GM12878 (cell line): Measurements from ENCODE around the gene PLEKHJ1. TPM values are rescaled to one million over a fixed set of nuclear protein-coding genes. Genes with fewer than 3 reads are reported as not detected.

Experiments used
- ASH2L ChIP-seq: fragments of 300-600, 200-600 bp; sonication (generic); IDR thresholded peaks from 2 replicates; pipeline ENCODE4 v1.6.1; 2017; ENCODE audit warnings: low read depth, mild to moderate bottlenecking, borderline replicate concordance
- CHD1 ChIP-seq: IDR thresholded peaks from 2 replicates; pipeline ENCODE4 v1.6.1; 2012; ENCODE audit warnings: low read depth, low read length, improper control_type of control experiment
- CREB1 ChIP-seq: IDR thresholded peaks from 2 replicates; pipeline ENCODE4 v1.6.1; 2012; ENCODE audit warnings: low read depth, mild to moderate bottlenecking, inconsistent platforms
- DPF2 ChIP-seq: fragments of 450-650 bp; IDR thresholded peaks from 2 replicates; pipeline ENCODE4 v1.6.1; 2017; ENCODE audit warnings: mild to moderate bottlenecking
- EED ChIP-seq: sonication (generic); IDR thresholded peaks from 2 replicates; pipeline ENCODE4 v1.6.1; 2016; ENCODE audit warnings: antibody characterized with exemption, low read depth
- FOXM1 ChIP-seq: IDR thresholded peaks from 2 replicates; pipeline ENCODE4 v1.6.1; 2012; ENCODE audit warnings: low read depth, mild to moderate bottlenecking, inconsistent platforms, low read length, moderate library complexity
- GATAD2B ChIP-seq: fragments of 450-650 bp; conservative IDR thresholded peaks from 2 replicates; pipeline ENCODE4 v1.6.1; 2017; ENCODE audit warnings: low read depth, mild to moderate bottlenecking, moderate library complexity
- HCFC1 ChIP-seq: fragments of 150-350 bp; IDR thresholded peaks from 2 replicates; pipeline ENCODE4 v1.6.1; 2014; ENCODE audit warnings: low read length
- JUNB ChIP-seq: IDR thresholded peaks from 2 replicates; pipeline ENCODE4 v1.6.1; 2016; ENCODE audit warnings: antibody characterized with exemption, mild to moderate bottlenecking
- MTA3 ChIP-seq: IDR thresholded peaks from 2 replicates; pipeline ENCODE4 v1.6.1; 2012; ENCODE audit warnings: low read length, inconsistent platforms, borderline replicate concordance
- RBBP5 ChIP-seq: fragments of 200-600 bp; sonication (generic); conservative IDR thresholded peaks from 2 replicates; pipeline ENCODE4 v1.6.1; 2016
- SPI1 ChIP-seq: IDR thresholded peaks from 2 replicates; pipeline ENCODE4 v1.6.1; 2011; ENCODE audit warnings: low read depth, mild to moderate bottlenecking, low read length, moderate library complexity, borderline replicate concordance; ENCODE audit not compliant: insufficient read depth
- TCF12 ChIP-seq: IDR thresholded peaks from 2 replicates; pipeline ENCODE4 v1.6.1; 2011; ENCODE audit warnings: low read depth, mild to moderate bottlenecking, low read length
- TCF3 ChIP-seq: IDR thresholded peaks from 2 replicates; pipeline ENCODE4 v1.6.1; 2012; ENCODE audit warnings: low read depth, mild to moderate bottlenecking, low read length, borderline replicate concordance; ENCODE audit not compliant: insufficient read depth
- TCF7 ChIP-seq: IDR thresholded peaks from 2 replicates; pipeline ENCODE4 v1.6.1; 2014; ENCODE audit warnings: antibody characterized with exemption, borderline replicate concordance
- YBX1 ChIP-seq: fragments of 450-650 bp; IDR thresholded peaks from 2 replicates; pipeline ENCODE4 v1.6.1; 2016; ENCODE audit warnings: antibody characterized with exemption
- YY1 ChIP-seq: IDR thresholded peaks from 2 replicates; pipeline ENCODE4 v1.6.1; 2011; ENCODE audit warnings: low read depth, mild to moderate bottlenecking, low read length
- polyA plus RNA-seq, 11 experiments: library from polyadenylated mRNA; depleted of rRNA in 4 of 11; unstranded in 6 of 11; stranded (reverse) in 5 of 11; fragments of >200 nt; fragmentation: Nextera tagmentation in 4 of 11; fragmentation: Illumina TruSeq in 1 of 11; extraction: Ambion mirVana in 4 of 11; extraction: Trizol in 1 of 11; gene quantifications; 1 replicate in 1 of 11; 2 replicates in 10 of 11; pipeline versions ENCODE4 v1.2.1 to v1.2.3, GENCODE V29; 2011 to 2016; ENCODE audit warnings: inconsistent platforms in 2 of 11, missing spikeins in 2 of 11, low read depth in 1 of 11
- total RNA-seq, 4 experiments: library from RNA; depleted of rRNA in 3 of 4; stranded (reverse); fragments of >200 nt in 3 of 4; fragmentation: Illumina TruSeq in 1 of 4; extraction: Trizol in 1 of 4; gene quantifications; 2 replicates each; pipeline versions ENCODE4 v1.2.1 to v1.2.3, GENCODE V29; 2013 to 2021
- TF ChIP-seq, protein P1 (sequence below): IDR thresholded peaks from 2 replicates; pipeline ENCODE4 v1.6.1; 2011; ENCODE audit warnings: borderline replicate concordance, low read depth, mild to moderate bottlenecking, moderate library complexity, mixed read lengths, low read length; ENCODE audit not compliant: insufficient read depth; ENCODE audit errors: extremely low read length
- TF ChIP-seq, protein P2 (sequence below): fragments of 450-650 bp; IDR thresholded peaks from 2 replicates; pipeline ENCODE4 v1.6.1; 2017; ENCODE audit warnings: mild to moderate bottlenecking, low read depth, inconsistent platforms; ENCODE audit not compliant: poor library complexity, severe bottlenecking
- TF ChIP-seq, protein P3 (sequence below): IDR thresholded peaks from 2 replicates; pipeline ENCODE4 v1.6.1; 2012; ENCODE audit warnings: low read length, inconsistent platforms
- TF ChIP-seq, protein P4 (sequence below): fragments of 450-650 bp; IDR thresholded peaks from 2 replicates; pipeline ENCODE4 v1.6.1; 2016; ENCODE audit warnings: mild to moderate bottlenecking
- TF ChIP-seq, protein P5 (sequence below): IDR thresholded peaks from 2 replicates; pipeline ENCODE4 v1.6.1; 2012; ENCODE audit warnings: low read depth, low read length, improper control_type of control experiment

The PLEKHJ1 gene
- total and polyA plus RNA-seq, 10 of the 15 experiments (the other 5 are each of a cell fraction or from before 2014, with no cell fraction given), result 1.3 to 133 (median 75.0) TPM

DNA sequence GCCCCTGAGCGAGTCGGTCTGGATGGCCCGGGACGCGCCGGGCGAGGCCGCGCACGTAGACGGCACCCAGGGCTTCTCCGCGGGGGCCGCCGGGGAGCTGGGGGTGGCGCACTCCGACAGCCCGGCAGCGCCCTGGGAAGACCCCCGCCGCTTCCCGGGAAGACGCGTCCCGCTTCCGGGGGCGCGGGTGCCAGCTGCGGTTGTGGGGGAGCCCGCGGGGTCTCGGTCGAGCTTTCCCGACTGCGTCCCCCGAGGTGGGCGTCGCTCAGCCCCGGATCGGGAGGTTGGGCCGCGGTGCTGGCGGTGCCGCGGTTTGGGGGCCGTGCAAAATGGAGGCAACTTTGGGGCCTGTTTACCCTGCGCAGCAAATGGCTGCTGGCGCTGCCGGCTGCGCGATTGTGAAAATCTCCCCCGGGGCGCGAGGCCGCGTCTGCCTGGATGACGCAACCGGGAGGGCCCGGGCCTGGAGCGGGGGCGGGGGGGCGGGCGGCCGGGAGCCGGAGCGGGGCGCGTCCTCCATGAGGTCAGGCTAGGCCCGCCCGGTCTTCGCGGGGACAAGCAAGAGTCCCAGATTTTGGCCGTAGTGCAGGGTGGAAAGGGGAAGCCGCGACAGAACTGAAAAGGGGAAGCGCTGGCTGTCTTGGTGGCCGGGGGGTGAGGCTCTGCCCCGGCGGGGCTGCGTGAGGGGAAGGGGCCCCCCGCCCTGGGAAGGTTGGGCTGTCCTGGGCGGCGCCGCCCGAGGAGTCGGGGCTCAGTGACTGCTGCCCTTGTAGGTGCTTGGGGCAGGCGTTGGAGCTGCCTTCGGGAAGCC, 34.5 kb upstream of the PLEKHJ1 start (continued):
- TF ChIP-seq, protein P1, sequence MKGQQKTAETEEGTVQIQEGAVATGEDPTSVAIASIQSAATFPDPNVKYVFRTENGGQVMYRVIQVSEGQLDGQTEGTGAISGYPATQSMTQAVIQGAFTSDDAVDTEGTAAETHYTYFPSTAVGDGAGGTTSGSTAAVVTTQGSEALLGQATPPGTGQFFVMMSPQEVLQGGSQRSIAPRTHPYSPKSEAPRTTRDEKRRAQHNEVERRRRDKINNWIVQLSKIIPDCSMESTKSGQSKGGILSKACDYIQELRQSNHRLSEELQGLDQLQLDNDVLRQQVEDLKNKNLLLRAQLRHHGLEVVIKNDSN, result no peak
- TF ChIP-seq, protein P2, sequence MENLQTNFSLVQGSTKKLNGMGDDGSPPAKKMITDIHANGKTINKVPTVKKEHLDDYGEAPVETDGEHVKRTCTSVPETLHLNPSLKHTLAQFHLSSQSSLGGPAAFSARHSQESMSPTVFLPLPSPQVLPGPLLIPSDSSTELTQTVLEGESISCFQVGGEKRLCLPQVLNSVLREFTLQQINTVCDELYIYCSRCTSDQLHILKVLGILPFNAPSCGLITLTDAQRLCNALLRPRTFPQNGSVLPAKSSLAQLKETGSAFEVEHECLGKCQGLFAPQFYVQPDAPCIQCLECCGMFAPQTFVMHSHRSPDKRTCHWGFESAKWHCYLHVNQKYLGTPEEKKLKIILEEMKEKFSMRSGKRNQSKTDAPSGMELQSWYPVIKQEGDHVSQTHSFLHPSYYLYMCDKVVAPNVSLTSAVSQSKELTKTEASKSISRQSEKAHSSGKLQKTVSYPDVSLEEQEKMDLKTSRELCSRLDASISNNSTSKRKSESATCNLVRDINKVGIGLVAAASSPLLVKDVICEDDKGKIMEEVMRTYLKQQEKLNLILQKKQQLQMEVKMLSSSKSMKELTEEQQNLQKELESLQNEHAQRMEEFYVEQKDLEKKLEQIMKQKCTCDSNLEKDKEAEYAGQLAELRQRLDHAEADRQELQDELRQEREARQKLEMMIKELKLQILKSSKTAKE, result no peak
- peak; percentile 92 for TF ChIP-seq SPI1
- peak; percentile 69; the same call in 1 of the 2 replicates for TF ChIP-seq CHD1
- no peak for TF ChIP-seq RBBP5
- TF ChIP-seq TCF12, result 0 out of 2 replicates have a peak, but pooled peaks have one; percentile 4
- no peak for TF ChIP-seq ASH2L
- peak; percentile 70 for TF ChIP-seq GATAD2B
- no peak for TF ChIP-seq YBX1
- no peak for TF ChIP-seq JUNB
- no peak for TF ChIP-seq FOXM1
- TF ChIP-seq YY1, result peak; percentile 97
- no peak for TF ChIP-seq MTA3
- TF ChIP-seq DPF2, result peak; percentile 42
- TF ChIP-seq EED, result 0 out of 2 replicates have a peak, but pooled peaks have one; percentile 2
- TF ChIP-seq TCF7, result no peak
- TF ChIP-seq HCFC1, result no peak
- TF ChIP-seq CREB1, result peak; percentile 31
- 0 out of 2 replicates have a peak, but pooled peaks have one; percentile 3 for TF ChIP-seq TCF3
- TF ChIP-seq, protein P3, sequence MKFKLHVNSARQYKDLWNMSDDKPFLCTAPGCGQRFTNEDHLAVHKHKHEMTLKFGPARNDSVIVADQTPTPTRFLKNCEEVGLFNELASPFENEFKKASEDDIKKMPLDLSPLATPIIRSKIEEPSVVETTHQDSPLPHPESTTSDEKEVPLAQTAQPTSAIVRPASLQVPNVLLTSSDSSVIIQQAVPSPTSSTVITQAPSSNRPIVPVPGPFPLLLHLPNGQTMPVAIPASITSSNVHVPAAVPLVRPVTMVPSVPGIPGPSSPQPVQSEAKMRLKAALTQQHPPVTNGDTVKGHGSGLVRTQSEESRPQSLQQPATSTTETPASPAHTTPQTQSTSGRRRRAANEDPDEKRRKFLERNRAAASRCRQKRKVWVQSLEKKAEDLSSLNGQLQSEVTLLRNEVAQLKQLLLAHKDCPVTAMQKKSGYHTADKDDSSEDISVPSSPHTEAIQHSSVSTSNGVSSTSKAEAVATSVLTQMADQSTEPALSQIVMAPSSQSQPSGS, result no peak
- TF ChIP-seq, protein P4, sequence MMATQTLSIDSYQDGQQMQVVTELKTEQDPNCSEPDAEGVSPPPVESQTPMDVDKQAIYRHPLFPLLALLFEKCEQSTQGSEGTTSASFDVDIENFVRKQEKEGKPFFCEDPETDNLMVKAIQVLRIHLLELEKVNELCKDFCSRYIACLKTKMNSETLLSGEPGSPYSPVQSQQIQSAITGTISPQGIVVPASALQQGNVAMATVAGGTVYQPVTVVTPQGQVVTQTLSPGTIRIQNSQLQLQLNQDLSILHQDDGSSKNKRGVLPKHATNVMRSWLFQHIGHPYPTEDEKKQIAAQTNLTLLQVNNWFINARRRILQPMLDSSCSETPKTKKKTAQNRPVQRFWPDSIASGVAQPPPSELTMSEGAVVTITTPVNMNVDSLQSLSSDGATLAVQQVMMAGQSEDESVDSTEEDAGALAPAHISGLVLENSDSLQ, result no peak
- TF ChIP-seq, protein P5, sequence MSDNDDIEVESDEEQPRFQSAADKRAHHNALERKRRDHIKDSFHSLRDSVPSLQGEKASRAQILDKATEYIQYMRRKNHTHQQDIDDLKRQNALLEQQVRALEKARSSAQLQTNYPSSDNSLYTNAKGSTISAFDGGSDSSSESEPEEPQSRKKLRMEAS, result no peak
